Fibroblast of lung (primary cell): ENCODE data around the gene RNPEPL1. TPM values are rescaled to one million over a fixed set of nuclear protein-coding genes. Genes with fewer than 3 reads are reported as not detected.
A peak's percentile ranks its signal among the peaks of the same experiment; 100 is the strongest.

ENCODE experiments used
- DNase-seq, 2 donors: peaks; one replicate each; pipeline versions ENCODE4 v3.0.0 to v3.0.0-alpha.2; 2010; ENCODE audit warnings: low read depth in 2 of 2
- H2AFZ ChIP-seq: 2 replicates; pipeline ENCODE4 v1.5.1; 2012; ENCODE audit warnings: low read length, control low read depth, inconsistent platforms
- H3K27ac ChIP-seq: 2 replicates; pipeline ENCODE4 v1.5.1; 2011; ENCODE audit warnings: low read length, control low read depth; ENCODE audit not compliant: insufficient read depth
- H3K27me3 ChIP-seq: 2 replicates; pipeline ENCODE4 v1.5.1; 2011; ENCODE audit warnings: mild to moderate bottlenecking, low read length; ENCODE audit not compliant: control insufficient read depth, insufficient read depth
- H3K36me3 ChIP-seq: 2 replicates; pipeline ENCODE4 v1.5.1; 2011; ENCODE audit warnings: low read length; ENCODE audit not compliant: control insufficient read depth, insufficient read depth
- H3K4me1 ChIP-seq: 2 replicates; pipeline ENCODE4 v1.5.1; 2011; ENCODE audit warnings: low read length; ENCODE audit not compliant: control insufficient read depth, insufficient read depth; ENCODE audit errors: extremely low read depth
- H3K4me2 ChIP-seq: 2 replicates; pipeline ENCODE4 v1.5.1; 2011; ENCODE audit warnings: low read length, control low read depth; ENCODE audit not compliant: insufficient read depth; ENCODE audit errors: extremely low read depth
- H3K4me3 ChIP-seq, 4 experiments: fragments of 200-600 bp in 1 of 4; sonication (generic) in 1 of 4; replicated peaks in 1 of 4; 2 replicates each; pipeline ENCODE4 v1.5.1; 2011 to 2016; ENCODE audit warnings: low read length in 4 of 4, low read depth in 3 of 4, mild to moderate bottlenecking in 3 of 4, control low read depth in 2 of 4, inconsistent platforms in 1 of 4, mixed read lengths in 1 of 4; ENCODE audit not compliant: insufficient read depth in 1 of 4; ENCODE audit errors: control extremely low read depth in 1 of 4
- H3K79me2 ChIP-seq: 2 replicates; pipeline ENCODE4 v1.5.1; 2012; ENCODE audit warnings: mild to moderate bottlenecking, low read length, inconsistent platforms; ENCODE audit not compliant: control insufficient read depth, insufficient read depth
- H3K9ac ChIP-seq: 2 replicates; pipeline ENCODE4 v1.5.1; 2011; ENCODE audit warnings: mild to moderate bottlenecking, low read length, control low read depth; ENCODE audit not compliant: insufficient read depth
- H3K9me3 ChIP-seq: 2 replicates; pipeline ENCODE4 v1.5.1; 2012; ENCODE audit warnings: low read depth, low read length; ENCODE audit not compliant: control insufficient read depth, insufficient read depth
- H4K20me1 ChIP-seq: 2 replicates; pipeline ENCODE4 v1.5.1; 2011; ENCODE audit warnings: low read length; ENCODE audit not compliant: control insufficient read depth, insufficient read depth; ENCODE audit errors: extremely low read depth
- CTCF ChIP-seq, 2 donors: IDR thresholded peaks in 1 of 2; conservative IDR thresholded peaks in 1 of 2; 1 replicate in 1 of 2; 2 replicates in 1 of 2; pipeline ENCODE4 v1.5.1; 2011 to 2012; ENCODE audit warnings: low read length in 2 of 2, control low read depth in 1 of 2, inconsistent platforms in 1 of 2, low read depth in 1 of 2, mild to moderate bottlenecking in 1 of 2
- EZH2 ChIP-seq: IDR thresholded peaks from 2 replicates; pipeline ENCODE4 v1.5.1; 2012; ENCODE audit warnings: low read length, control low read depth, mild to moderate bottlenecking; ENCODE audit errors: missing control alignments
- polyA plus RNA-seq, 2 donors: library from polyadenylated mRNA; depleted of rRNA in 1 of 2; stranded (reverse) in 1 of 2; unstranded in 1 of 2; fragments of >200 nt; gene quantifications; 2 replicates each; pipeline ENCODE4 v1.2.1, GENCODE V29; 2011 to 2012; ENCODE audit warnings: missing spikeins in 1 of 2
- total RNA-seq: library from RNA; depleted of rRNA; stranded (reverse); fragments of >200 nt; gene quantifications from 2 replicates; pipeline ENCODE4 v1.2.1, GENCODE V29; 2014

Gene RNPEPL1
- total and polyA plus RNA-seq, 2 donors (not counting 1 experiment from before 2014, with no cell fraction given), result 7.9 to 20.6 TPM

GRCh38 chr2:240585101-240585500 is 16.8 kb downstream of the RNPEPL1 start:
- H3K27ac ChIP-seq, result peak overlapping the region; percentile 83

GRCh38 chr2:240585681-240586197 is 17.5 kb downstream of the RNPEPL1 start:
- H3K4me3 ChIP-seq, result peak overlapping the region; percentile 61 to 83 (median 82)

More at GRCh38 chr2:240585101-240585500, 16.8 kb downstream of the RNPEPL1 start:
- no peak for DNase-seq
- TF ChIP-seq EZH2 (no peak), CTCF (conservative IDR thresholded peaks at IDR 0.05 in 1 of 2, IDR thresholded peaks at IDR 0.05 in 1 of 2; ENCODE audit: low read depth in 1 of 2, low read length in 2 of 2) (no peak)
- H3K27me3 ChIP-seq, result no peaks in the 10 kb centered on the region
- peak overlapping the region; percentile 61 to 83 (median 82) for H3K4me3 ChIP-seq
- H3K4me2 ChIP-seq, result peak overlapping the region; percentile 94
- no peaks in the 10 kb centered on the region for H4K20me1 ChIP-seq
- peaks cover 53% of the 10 kb centered on the region for H3K79me2 ChIP-seq
- peak overlapping the region; percentile 93 for H3K9ac ChIP-seq
- no peak overlapping the region for H2AFZ ChIP-seq
- peaks cover 1% of the 10 kb centered on the region for H3K36me3 ChIP-seq
- no peaks in the 10 kb centered on the region for H3K9me3 ChIP-seq
- H3K4me1 ChIP-seq, result peaks cover 13% of the 10 kb centered on the region

More at GRCh38 chr2:240585681-240586197, 17.5 kb downstream of the RNPEPL1 start:
- no peak overlapping the region for H2AFZ ChIP-seq
- H3K36me3 ChIP-seq, result peaks cover 1% of the 10 kb centered on the region
- peaks cover 12% of the 10 kb centered on the region for H3K4me1 ChIP-seq
- DNase-seq, result no peak
- no peaks in the 10 kb centered on the region for H4K20me1 ChIP-seq
- H3K27me3 ChIP-seq, result no peaks in the 10 kb centered on the region
- TF ChIP-seq CTCF (conservative IDR thresholded peaks at IDR 0.05 in 1 of 2, IDR thresholded peaks at IDR 0.05 in 1 of 2; ENCODE audit: low read depth in 1 of 2, low read length in 2 of 2) (no peak), EZH2 (no peak)
- peak overlapping the region; percentile 94 for H3K4me2 ChIP-seq
- peak overlapping the region; percentile 93 for H3K9ac ChIP-seq
- H3K79me2 ChIP-seq, result peaks cover 53% of the 10 kb centered on the region
- H3K27ac ChIP-seq, result peak overlapping the region; percentile 83
- no peaks in the 10 kb centered on the region for H3K9me3 ChIP-seq
